ENCODE measurements around the gene ZMYND8. TPM values are rescaled to one million over a fixed set of nuclear protein-coding genes. Genes with fewer than 3 reads are reported as not detected.

ZMYND8 gene
- total RNA-seq, 1 donor, result 18.8 TPM

- no peak overlapping the region for H3K4me3 ChIP-seq (ENCODE audit: insufficient read depth, low read length)
- H3K27me3 ChIP-seq (ENCODE audit: insufficient read depth, low read length), result no peaks in the 10 kb centered on the region
- H3K79me2 ChIP-seq (ENCODE audit: insufficient read depth, low read length), result peaks cover 65% of the 10 kb centered on the region
- TF ChIP-seq CTCF (IDR thresholded peaks at IDR 0.05; ENCODE audit: extremely low read depth, low read depth, low read length), result no peak
- no peaks in the 10 kb centered on the region for H4K20me1 ChIP-seq (ENCODE audit: insufficient read depth, low read length)
- H3K4me2 ChIP-seq (ENCODE audit: insufficient read depth, low read length), result no peak overlapping the region
- no peak overlapping the region for H2AFZ ChIP-seq (ENCODE audit: low read length)
- DNase-seq (ENCODE audit: insufficient read length, low spot score, missing footprints), result no peak
- peak overlapping the region; percentile 20 for H3K27ac ChIP-seq (ENCODE audit: low read depth, low read length)
- no peaks in the 10 kb centered on the region for H3K9me3 ChIP-seq (ENCODE audit: low read depth, low read length)
- H3K4me1 ChIP-seq (ENCODE audit: insufficient read depth, low read length), result peaks cover 24% of the 10 kb centered on the region
- peaks cover 21% of the 10 kb centered on the region for H3K36me3 ChIP-seq (ENCODE audit: insufficient read depth, low read length)
Observed at GRCh38 chr20:47303736-47304135, 52.8 kb downstream of the ZMYND8 start.

GRCh38 chr20:47300071-47300470 lies 56.4 kb downstream of the ZMYND8 start:
- Histone ChIP-seq H2AFZ (ENCODE audit: low read length) (no peak overlapping the region), H3K27ac (ENCODE audit: low read depth, low read length) (peak overlapping the region; percentile 76), H3K4me2 (ENCODE audit: insufficient read depth, low read length) (peak overlapping the region; percentile 32), H3K4me1 (ENCODE audit: insufficient read depth, low read length) (peaks cover 30% of the 10 kb centered on the region), H3K79me2 (ENCODE audit: insufficient read depth, low read length) (peaks cover 61% of the 10 kb centered on the region), H3K27me3 (ENCODE audit: insufficient read depth, low read length) (no peaks in the 10 kb centered on the region), H4K20me1 (ENCODE audit: insufficient read depth, low read length) (no peaks in the 10 kb centered on the region), H3K36me3 (ENCODE audit: insufficient read depth, low read length) (peaks cover 44% of the 10 kb centered on the region), H3K4me3 (ENCODE audit: insufficient read depth, low read length) (no peak overlapping the region), H3K9me3 (ENCODE audit: low read depth, low read length) (no peaks in the 10 kb centered on the region)
- DNase-seq (ENCODE audit: insufficient read length, low spot score, missing footprints), result peak; percentile 77
- TF ChIP-seq CTCF (IDR thresholded peaks at IDR 0.05; ENCODE audit: extremely low read depth, low read depth, low read length), result no peak

- no peaks in the 10 kb centered on the region for H4K20me1 ChIP-seq (ENCODE audit: insufficient read depth, low read length)
- no peak overlapping the region for H3K27ac ChIP-seq (ENCODE audit: low read depth, low read length)
- H3K36me3 ChIP-seq (ENCODE audit: insufficient read depth, low read length), result peaks cover 45% of the 10 kb centered on the region
- H3K4me1 ChIP-seq (ENCODE audit: insufficient read depth, low read length), result peaks cover 19% of the 10 kb centered on the region
- H3K4me2 ChIP-seq (ENCODE audit: insufficient read depth, low read length), result no peak overlapping the region
- no peak overlapping the region for H3K4me3 ChIP-seq (ENCODE audit: insufficient read depth, low read length)
- TF ChIP-seq CTCF (IDR thresholded peaks at IDR 0.05; ENCODE audit: extremely low read depth, low read depth, low read length), result no peak
- H3K27me3 ChIP-seq (ENCODE audit: insufficient read depth, low read length), result no peaks in the 10 kb centered on the region
- no peaks in the 10 kb centered on the region for H3K9me3 ChIP-seq (ENCODE audit: low read depth, low read length)
- no peak overlapping the region for H2AFZ ChIP-seq (ENCODE audit: low read length)
- peaks cover 51% of the 10 kb centered on the region for H3K79me2 ChIP-seq (ENCODE audit: insufficient read depth, low read length)
- no peak for DNase-seq (ENCODE audit: insufficient read length, low spot score, missing footprints)
Observed at GRCh38 chr20:47298624-47299023, 57.9 kb downstream of the ZMYND8 start.

GRCh38 chr20:47297746-47298145 lies 58.8 kb downstream of the ZMYND8 start:
- Histone ChIP-seq H3K4me1 (ENCODE audit: insufficient read depth, low read length) (peaks cover 16% of the 10 kb centered on the region), H2AFZ (ENCODE audit: low read length) (no peak overlapping the region), H3K27ac (ENCODE audit: low read depth, low read length) (no peak overlapping the region), H3K4me2 (ENCODE audit: insufficient read depth, low read length) (no peak overlapping the region), H4K20me1 (ENCODE audit: insufficient read depth, low read length) (no peaks in the 10 kb centered on the region), H3K27me3 (ENCODE audit: insufficient read depth, low read length) (no peaks in the 10 kb centered on the region), H3K9me3 (ENCODE audit: low read depth, low read length) (no peaks in the 10 kb centered on the region), H3K36me3 (ENCODE audit: insufficient read depth, low read length) (peaks cover 47% of the 10 kb centered on the region), H3K79me2 (ENCODE audit: insufficient read depth, low read length) (peaks cover 48% of the 10 kb centered on the region), H3K4me3 (ENCODE audit: insufficient read depth, low read length) (no peak overlapping the region)
- DNase-seq (ENCODE audit: insufficient read length, low spot score, missing footprints), result no peak
- no peak for TF ChIP-seq CTCF (IDR thresholded peaks at IDR 0.05; ENCODE audit: extremely low read depth, low read depth, low read length)
